ENCODE data around the gene ARL8A. TPM values are rescaled to one million over a fixed set of nuclear protein-coding genes. Genes with fewer than 3 reads are reported as not detected.

Gene ARL8A
- polyA plus RNA-seq, 1 donor (not counting 4 experiments of a cell fraction or from before 2014, with no cell fraction given): 58.6 TPM

GRCh38 chr1:202110977-202111376 is 33.6 kb downstream of the ARL8A start:
- Histone ChIP-seq H3K4me3 (ENCODE audit: control insufficient read depth in 2 of 3, extremely low read depth in 1 of 3, insufficient read depth in 2 of 3, low read depth in 1 of 3, low read length in 3 of 3) (no peak overlapping the region), H3K9me3 (ENCODE audit: control insufficient read depth, low read depth, low read length) (no peaks in the 10 kb centered on the region), H2AFZ (ENCODE audit: control insufficient read depth, low read length) (no peak overlapping the region), H3K9ac (ENCODE audit: control insufficient read depth, extremely low read depth, insufficient read depth, low read length) (no peak overlapping the region), H3K4me2 (ENCODE audit: control insufficient read depth, extremely low read depth, insufficient read depth, low read depth, low read length) (no peak overlapping the region), H4K20me1 (ENCODE audit: control insufficient read depth, extremely low read depth, insufficient read depth, low read length) (no peaks in the 10 kb centered on the region), H3K36me3 (ENCODE audit: control insufficient read depth in 2 of 2, extremely low read depth in 1 of 2, insufficient read depth in 2 of 2, low read length in 2 of 2) (no peaks in the 10 kb centered on the region), H3K79me2 (ENCODE audit: control insufficient read depth, insufficient read depth, low read length) (no peaks in the 10 kb centered on the region), H3K27me3 (ENCODE audit: control insufficient read depth, extremely low read depth, insufficient read depth, low read length) (no peaks in the 10 kb centered on the region), H3K4me1 (ENCODE audit: control insufficient read depth, extremely low read depth, insufficient read depth, low read length) (peaks cover 9% of the 10 kb centered on the region), H3K9me1 (ENCODE audit: control insufficient read depth, extremely low read depth, insufficient read depth, low read length) (no peaks in the 10 kb centered on the region), H3K27ac (ENCODE audit: control insufficient read depth, insufficient read depth, low read length) (no peak overlapping the region)
- dilution Hi-C loops (cut with MboI; ENCODE audit: extremely low pct_ligation_motif_present, low sequenced_read_pairs): no loop called here
- no peak for DNase-seq (ENCODE audit: low read depth, low spot score)
- no peak for FAIRE-seq
- TF ChIP-seq EZH2 (IDR thresholded peaks at IDR 0.05; ENCODE audit: low read length) (no peak), CTCF (optimal IDR thresholded peaks at IDR 0.05 in 1 of 3, IDR thresholded peaks at IDR 0.05 in 1 of 3, conservative IDR thresholded peaks at IDR 0.05 in 1 of 3; ENCODE audit: extremely low read depth in 1 of 3, insufficient read depth in 2 of 3, low read length in 3 of 3) (no peak)

GRCh38 chr1:202107801-202108731 is 36.5 kb downstream of the ARL8A start:
- Histone ChIP-seq H3K79me2 (ENCODE audit: control insufficient read depth, insufficient read depth, low read length) (no peaks in the 10 kb centered on the region), H3K36me3 (ENCODE audit: control insufficient read depth in 2 of 2, extremely low read depth in 1 of 2, insufficient read depth in 2 of 2, low read length in 2 of 2) (no peaks in the 10 kb centered on the region), H3K4me2 (ENCODE audit: control insufficient read depth, extremely low read depth, insufficient read depth, low read depth, low read length) (no peak overlapping the region), H4K20me1 (ENCODE audit: control insufficient read depth, extremely low read depth, insufficient read depth, low read length) (no peaks in the 10 kb centered on the region), H3K9me3 (ENCODE audit: control insufficient read depth, low read depth, low read length) (no peaks in the 10 kb centered on the region), H3K9me1 (ENCODE audit: control insufficient read depth, extremely low read depth, insufficient read depth, low read length) (no peaks in the 10 kb centered on the region), H3K27ac (ENCODE audit: control insufficient read depth, insufficient read depth, low read length) (no peak overlapping the region), H2AFZ (ENCODE audit: control insufficient read depth, low read length) (no peak overlapping the region), H3K9ac (ENCODE audit: control insufficient read depth, extremely low read depth, insufficient read depth, low read length) (no peak overlapping the region), H3K4me3 (ENCODE audit: control insufficient read depth in 2 of 3, extremely low read depth in 1 of 3, insufficient read depth in 2 of 3, low read depth in 1 of 3, low read length in 3 of 3) (no peak overlapping the region), H3K27me3 (ENCODE audit: control insufficient read depth, extremely low read depth, insufficient read depth, low read length) (no peaks in the 10 kb centered on the region), H3K4me1 (ENCODE audit: control insufficient read depth, extremely low read depth, insufficient read depth, low read length) (peaks cover 17% of the 10 kb centered on the region)
- DNase-seq (ENCODE audit: low read depth, low spot score): no peak
- no peak for FAIRE-seq
- dilution Hi-C loops (cut with MboI; ENCODE audit: extremely low pct_ligation_motif_present, low sequenced_read_pairs): no loop called here
- TF ChIP-seq CTCF (optimal IDR thresholded peaks at IDR 0.05 in 1 of 3, IDR thresholded peaks at IDR 0.05 in 1 of 3, conservative IDR thresholded peaks at IDR 0.05 in 1 of 3; ENCODE audit: extremely low read depth in 1 of 3, insufficient read depth in 2 of 3, low read length in 3 of 3) (no peak), EZH2 (IDR thresholded peaks at IDR 0.05; ENCODE audit: low read length) (no peak)
